GM21723 (cell line): ENCODE results near the gene FKBP6.
"Not testable (repeated sequence)": the region's sequence is repeated elsewhere in the genome, so short reads cannot be mapped to it uniquely, and the experiment has no call there.

Experiments
- ATAC-seq: cut with Tn5 transposase; IDR thresholded peaks from one replicate; pipeline ENCODE4 v1.9.1; 2021; ENCODE audit warnings: mild to moderate bottlenecking, moderate library complexity; ENCODE audit not compliant: unreplicated experiment

The FKBP6 gene

GRCh38 chr7:73387908-73388414 lies 60.0 kb downstream of the FKBP6 start:
- no peak for ATAC-seq

GRCh38 chr7:73391396-73391795 lies 63.4 kb downstream of the FKBP6 start:
- no peak for ATAC-seq

GRCh38 chr7:73394422-73394821 lies 66.5 kb downstream of the FKBP6 start:
- ATAC-seq = no peak

- ATAC-seq = no peak
Observed at GRCh38 chr7:73395538-73396503, 67.9 kb downstream of the FKBP6 start.

- no peak for ATAC-seq
Observed at GRCh38 chr7:73397521-73398281, 69.7 kb downstream of the FKBP6 start.

- not testable (repeated sequence) for ATAC-seq
Observed at GRCh38 chr7:73399185-73400050, 71.5 kb downstream of the FKBP6 start.

GRCh38 chr7:73404860-73405259 lies 76.9 kb downstream of the FKBP6 start:
- ATAC-seq = not testable (repeated sequence)
